Measurements from ENCODE around the gene PIH1D1.

Gene PIH1D1

GRCh38 chr19:49472936-49473335 lies 21.3 kb upstream of the PIH1D1 start:
- no peak for TF ChIP-seq CTCF (IDR thresholded peaks at IDR 0.05; ENCODE audit: low read depth, low read length, missing control alignments)

GRCh38 chr19:49470615-49470978 lies 19.0 kb upstream of the PIH1D1 start:
- no peak for DNase-seq (ENCODE audit: extremely low read depth, low read depth)
- no peak overlapping the region for H3K4me3 ChIP-seq (replicated peaks; ENCODE audit: low read depth, low read length)
- TF ChIP-seq CTCF (IDR thresholded peaks at IDR 0.05; ENCODE audit: low read depth, low read length, missing control alignments) = no peak

More at GRCh38 chr19:49472936-49473335, 21.3 kb upstream of the PIH1D1 start:
- no peak for DNase-seq (ENCODE audit: extremely low read depth, low read depth)
- H3K4me3 ChIP-seq (replicated peaks; ENCODE audit: low read depth, low read length) = no peak overlapping the region

- no peak overlapping the region for H3K4me3 ChIP-seq (replicated peaks; ENCODE audit: low read depth, low read length)
- TF ChIP-seq CTCF (IDR thresholded peaks at IDR 0.05; ENCODE audit: low read depth, low read length, missing control alignments) = peak; percentile 22
- no peak for DNase-seq (ENCODE audit: extremely low read depth, low read depth)
Measured at GRCh38 chr19:49469828-49470614, 18.4 kb upstream of the PIH1D1 start.

DNA sequence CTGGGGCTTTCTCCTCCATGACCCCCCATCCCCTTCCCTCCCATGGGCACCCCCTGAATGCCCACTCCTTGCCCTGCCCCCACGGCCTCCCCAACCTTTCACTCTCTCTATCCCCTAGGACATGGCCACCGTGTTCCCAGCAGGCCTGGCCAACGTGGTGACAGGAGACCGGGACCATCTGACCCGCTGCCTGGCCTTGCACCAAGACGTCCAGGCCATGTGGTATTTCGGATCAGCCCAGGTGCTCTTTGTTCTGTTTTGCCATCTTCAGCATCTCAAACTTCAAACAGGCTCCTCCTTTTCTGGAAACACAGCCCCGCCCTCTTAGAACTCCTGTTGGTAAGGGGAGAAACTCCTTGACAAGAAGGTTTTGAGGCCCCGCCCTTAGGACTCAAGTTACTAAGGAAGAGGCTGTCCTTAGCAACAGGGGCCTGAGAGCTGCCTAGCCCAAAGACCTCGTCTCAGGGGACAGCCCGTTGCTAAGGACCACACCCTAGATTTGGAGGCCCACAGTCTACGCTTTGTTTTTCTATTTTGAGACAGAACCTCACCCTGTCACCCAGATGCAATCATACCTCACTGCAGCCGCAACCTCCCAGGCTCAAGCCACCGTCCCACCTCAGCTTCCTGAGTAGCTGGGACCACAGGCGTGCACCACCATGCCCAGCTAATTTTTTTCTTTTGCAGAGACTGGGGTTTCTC lies 17.3 kb upstream of the PIH1D1 start:
- no peak for TF ChIP-seq CTCF (IDR thresholded peaks at IDR 0.05; ENCODE audit: low read depth, low read length, missing control alignments)
- peak; percentile 81 for DNase-seq (ENCODE audit: extremely low read depth, low read depth)
- H3K4me3 ChIP-seq (replicated peaks; ENCODE audit: low read depth, low read length) = no peak overlapping the region

DNA sequence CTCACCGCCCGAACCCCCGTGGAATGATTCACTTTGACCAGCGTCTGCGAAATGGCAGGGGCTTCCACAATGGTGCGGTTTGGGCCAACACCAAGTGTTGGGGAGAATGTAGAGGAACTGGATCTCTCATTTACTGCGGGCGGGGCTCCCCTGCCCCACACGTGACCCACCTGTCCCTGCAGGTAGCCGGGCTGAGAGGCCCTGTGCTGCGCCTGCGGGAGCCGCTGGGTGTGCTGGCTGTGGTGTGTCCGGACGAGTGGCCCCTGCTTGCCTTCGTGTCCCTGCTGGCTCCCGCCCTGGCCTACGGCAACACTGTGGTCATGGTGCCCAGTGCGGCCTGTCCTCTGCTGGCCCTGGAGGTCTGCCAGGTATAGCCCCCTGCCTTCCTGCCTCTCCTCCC lies 16.6 kb upstream of the PIH1D1 start:
- TF ChIP-seq CTCF (IDR thresholded peaks at IDR 0.05; ENCODE audit: low read depth, low read length, missing control alignments) = no peak
- DNase-seq (ENCODE audit: extremely low read depth, low read depth) = no peak
- H3K4me3 ChIP-seq (replicated peaks; ENCODE audit: low read depth, low read length) = no peak overlapping the region

GRCh38 chr19:49465371-49465770 lies 13.8 kb upstream of the PIH1D1 start:
- DNase-seq (ENCODE audit: extremely low read depth, low read depth) = no peak
- H3K4me3 ChIP-seq (replicated peaks; ENCODE audit: low read depth, low read length) = no peak overlapping the region
- TF ChIP-seq CTCF (IDR thresholded peaks at IDR 0.05; ENCODE audit: low read depth, low read length, missing control alignments) = no peak

Measured in HFF-Myc (cell line).